ENCODE data around the gene FBXO34. TPM values are rescaled to one million over a fixed set of nuclear protein-coding genes. Genes with fewer than 3 reads are reported as not detected.

Gene FBXO34
- total RNA-seq, 1 experiment from 2014 or later: 18.8 TPM

DNA sequence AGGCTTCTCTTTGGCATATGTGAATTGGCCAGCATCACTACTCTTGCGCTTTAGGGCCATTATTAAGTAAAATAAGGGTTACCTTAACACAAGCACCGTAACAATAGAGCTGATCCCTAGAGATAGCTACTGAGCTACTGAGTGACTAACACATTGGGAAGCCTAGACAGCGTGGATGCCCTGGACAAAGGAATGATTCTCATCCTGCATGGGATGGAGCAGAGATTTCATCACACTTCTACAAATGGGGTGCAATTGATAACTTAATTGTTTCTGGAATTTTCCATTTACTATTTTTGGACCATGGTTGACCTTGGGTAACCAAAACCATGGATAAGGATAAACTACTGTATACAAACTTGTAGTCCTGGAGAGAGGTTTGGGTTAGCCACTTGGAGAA, 57.1 kb downstream of the FBXO34 start:
- H3K4me3 ChIP-seq (ENCODE audit: low read depth in 2 of 2, low read length in 2 of 2): no peak overlapping the region
- H3K27me3 ChIP-seq (ENCODE audit: control insufficient read depth, insufficient read depth, low read length): no peaks in the 10 kb centered on the region
- DNase-seq (ENCODE audit: low read depth, low spot score) (no peak), ATAC-seq (no peak)
- intact Hi-C loops (cut with micrococcal nuclease; ENCODE audit: unreplicated experiment) (no loop called here), in situ Hi-C loops (cut with HindIII; ENCODE audit: low pct_unique_long_range_greater_than_20kb, low sequenced_read_pairs) (no loop called here)
- no peaks in the 10 kb centered on the region for H3K9me3 ChIP-seq (ENCODE audit: control insufficient read depth, insufficient read depth, low read depth, low read length)
- no peaks in the 10 kb centered on the region for H3K36me3 ChIP-seq (ENCODE audit: control insufficient read depth, insufficient read depth, low read length)
- no peak overlapping the region for H3K27ac ChIP-seq (ENCODE audit: low read length)
- ChIA-PET CTCF (no interaction called here), POLR2A (no interaction called here)
- TF ChIP-seq, protein P1, sequence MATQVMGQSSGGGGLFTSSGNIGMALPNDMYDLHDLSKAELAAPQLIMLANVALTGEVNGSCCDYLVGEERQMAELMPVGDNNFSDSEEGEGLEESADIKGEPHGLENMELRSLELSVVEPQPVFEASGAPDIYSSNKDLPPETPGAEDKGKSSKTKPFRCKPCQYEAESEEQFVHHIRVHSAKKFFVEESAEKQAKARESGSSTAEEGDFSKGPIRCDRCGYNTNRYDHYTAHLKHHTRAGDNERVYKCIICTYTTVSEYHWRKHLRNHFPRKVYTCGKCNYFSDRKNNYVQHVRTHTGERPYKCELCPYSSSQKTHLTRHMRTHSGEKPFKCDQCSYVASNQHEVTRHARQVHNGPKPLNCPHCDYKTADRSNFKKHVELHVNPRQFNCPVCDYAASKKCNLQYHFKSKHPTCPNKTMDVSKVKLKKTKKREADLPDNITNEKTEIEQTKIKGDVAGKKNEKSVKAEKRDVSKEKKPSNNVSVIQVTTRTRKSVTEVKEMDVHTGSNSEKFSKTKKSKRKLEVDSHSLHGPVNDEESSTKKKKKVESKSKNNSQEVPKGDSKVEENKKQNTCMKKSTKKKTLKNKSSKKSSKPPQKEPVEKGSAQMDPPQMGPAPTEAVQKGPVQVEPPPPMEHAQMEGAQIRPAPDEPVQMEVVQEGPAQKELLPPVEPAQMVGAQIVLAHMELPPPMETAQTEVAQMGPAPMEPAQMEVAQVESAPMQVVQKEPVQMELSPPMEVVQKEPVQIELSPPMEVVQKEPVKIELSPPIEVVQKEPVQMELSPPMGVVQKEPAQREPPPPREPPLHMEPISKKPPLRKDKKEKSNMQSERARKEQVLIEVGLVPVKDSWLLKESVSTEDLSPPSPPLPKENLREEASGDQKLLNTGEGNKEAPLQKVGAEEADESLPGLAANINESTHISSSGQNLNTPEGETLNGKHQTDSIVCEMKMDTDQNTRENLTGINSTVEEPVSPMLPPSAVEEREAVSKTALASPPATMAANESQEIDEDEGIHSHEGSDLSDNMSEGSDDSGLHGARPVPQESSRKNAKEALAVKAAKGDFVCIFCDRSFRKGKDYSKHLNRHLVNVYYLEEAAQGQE (IDR thresholded peaks at IDR 0.05; ENCODE audit: insufficient read depth in 1 of 2, low read depth in 2 of 2, low read length in 1 of 2): no peak
- TF ChIP-seq TCF7L2 (IDR thresholded peaks at IDR 0.05; ENCODE audit: low read depth, low read length) (no peak), SIN3A (IDR thresholded peaks at IDR 0.05; ENCODE audit: borderline replicate concordance, insufficient read depth, low read depth, low read length) (no peak), POLR2AphosphoS5 (IDR thresholded peaks at IDR 0.05; ENCODE audit: low read depth, low read length) (no peak)
- TF ChIP-seq, protein P2, sequence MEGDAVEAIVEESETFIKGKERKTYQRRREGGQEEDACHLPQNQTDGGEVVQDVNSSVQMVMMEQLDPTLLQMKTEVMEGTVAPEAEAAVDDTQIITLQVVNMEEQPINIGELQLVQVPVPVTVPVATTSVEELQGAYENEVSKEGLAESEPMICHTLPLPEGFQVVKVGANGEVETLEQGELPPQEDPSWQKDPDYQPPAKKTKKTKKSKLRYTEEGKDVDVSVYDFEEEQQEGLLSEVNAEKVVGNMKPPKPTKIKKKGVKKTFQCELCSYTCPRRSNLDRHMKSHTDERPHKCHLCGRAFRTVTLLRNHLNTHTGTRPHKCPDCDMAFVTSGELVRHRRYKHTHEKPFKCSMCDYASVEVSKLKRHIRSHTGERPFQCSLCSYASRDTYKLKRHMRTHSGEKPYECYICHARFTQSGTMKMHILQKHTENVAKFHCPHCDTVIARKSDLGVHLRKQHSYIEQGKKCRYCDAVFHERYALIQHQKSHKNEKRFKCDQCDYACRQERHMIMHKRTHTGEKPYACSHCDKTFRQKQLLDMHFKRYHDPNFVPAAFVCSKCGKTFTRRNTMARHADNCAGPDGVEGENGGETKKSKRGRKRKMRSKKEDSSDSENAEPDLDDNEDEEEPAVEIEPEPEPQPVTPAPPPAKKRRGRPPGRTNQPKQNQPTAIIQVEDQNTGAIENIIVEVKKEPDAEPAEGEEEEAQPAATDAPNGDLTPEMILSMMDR (IDR thresholded peaks at IDR 0.05): no peak
- peaks cover 14% of the 10 kb centered on the region; the same call in 1 of the 2 replicates for H3K4me1 ChIP-seq (ENCODE audit: control insufficient read depth, insufficient read depth, low read length)
- BruUV-seq (replicated peaks): no TSS peak

DNA sequence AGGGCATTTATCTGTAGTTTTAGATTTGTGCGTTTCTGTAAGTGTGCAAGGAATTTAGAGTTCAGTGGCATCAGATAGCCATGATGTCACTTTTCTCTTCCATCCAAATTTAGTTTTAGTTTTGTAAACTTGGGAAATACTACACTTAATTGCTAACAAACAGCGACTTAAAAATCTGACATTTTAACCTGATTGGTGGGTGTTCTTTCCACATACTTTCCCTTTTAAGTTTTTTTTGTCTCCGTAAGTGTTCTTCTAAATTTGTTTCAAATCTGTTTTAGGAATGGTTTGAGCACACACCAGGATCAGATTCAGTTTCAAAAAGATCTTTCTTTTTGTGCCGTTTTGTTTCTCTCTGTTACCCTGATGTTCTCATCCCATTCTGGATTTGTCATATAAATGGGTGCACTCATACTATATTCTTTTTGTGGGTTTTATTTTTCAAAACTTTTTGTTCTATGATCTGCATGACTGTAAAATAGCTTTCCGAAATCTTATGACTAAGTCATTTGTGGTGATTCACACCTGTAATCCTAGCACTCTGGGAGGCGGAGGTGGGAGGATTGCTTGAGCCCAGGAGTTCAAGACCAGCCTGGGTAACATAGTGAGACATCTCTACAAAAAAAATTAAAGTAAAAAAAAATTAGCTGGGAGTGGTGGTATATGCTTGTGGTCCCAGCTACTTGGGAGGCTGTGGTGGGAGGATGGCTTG, 58.9 kb downstream of the FBXO34 start:
- CTCF ChIA-PET: no interaction called here
- POLR2A ChIA-PET: no interaction called here
- Histone ChIP-seq H3K27ac (ENCODE audit: low read length) (no peak overlapping the region), H3K27me3 (ENCODE audit: control insufficient read depth, insufficient read depth, low read length) (no peaks in the 10 kb centered on the region), H3K36me3 (ENCODE audit: control insufficient read depth, insufficient read depth, low read length) (no peaks in the 10 kb centered on the region), H3K4me3 (ENCODE audit: low read depth in 2 of 2, low read length in 2 of 2) (no peak overlapping the region), H3K4me1 (ENCODE audit: control insufficient read depth, insufficient read depth, low read length) (peaks cover 28% of the 10 kb centered on the region), H3K9me3 (ENCODE audit: control insufficient read depth, insufficient read depth, low read depth, low read length) (no peaks in the 10 kb centered on the region)
- ATAC-seq (no peak), DNase-seq (ENCODE audit: low read depth, low spot score) (no peak)
- intact Hi-C loops (cut with micrococcal nuclease; ENCODE audit: unreplicated experiment) (no loop called here), in situ Hi-C loops (cut with HindIII; ENCODE audit: low pct_unique_long_range_greater_than_20kb, low sequenced_read_pairs) (no loop called here)
- no TSS peak for BruUV-seq (replicated peaks)
- TF ChIP-seq POLR2AphosphoS5 (IDR thresholded peaks at IDR 0.05; ENCODE audit: low read depth, low read length) (no peak), TCF7L2 (IDR thresholded peaks at IDR 0.05; ENCODE audit: low read depth, low read length) (no peak), SIN3A (IDR thresholded peaks at IDR 0.05; ENCODE audit: borderline replicate concordance, insufficient read depth, low read depth, low read length) (no peak)
- TF ChIP-seq, protein P1 (IDR thresholded peaks at IDR 0.05; ENCODE audit: insufficient read depth in 1 of 2, low read depth in 2 of 2, low read length in 1 of 2): no peak
- TF ChIP-seq, protein P2 (IDR thresholded peaks at IDR 0.05): no peak

Data from Panc1 (cell line).